HL-60 (cell line): ENCODE measurements around the gene TNC.

Experiments used
- POLR2AphosphoS5 ChIP-seq: IDR thresholded peaks from 2 replicates; pipeline ENCODE4 v1.6.1; 2012; ENCODE audit warnings: low read depth
- TF ChIP-seq, protein P1 (sequence below): IDR thresholded peaks from one replicate; pipeline ENCODE4 v1.5.1; 2011; ENCODE audit warnings: low read length, control low read depth, inconsistent platforms; ENCODE audit not compliant: insufficient read depth

DNA sequence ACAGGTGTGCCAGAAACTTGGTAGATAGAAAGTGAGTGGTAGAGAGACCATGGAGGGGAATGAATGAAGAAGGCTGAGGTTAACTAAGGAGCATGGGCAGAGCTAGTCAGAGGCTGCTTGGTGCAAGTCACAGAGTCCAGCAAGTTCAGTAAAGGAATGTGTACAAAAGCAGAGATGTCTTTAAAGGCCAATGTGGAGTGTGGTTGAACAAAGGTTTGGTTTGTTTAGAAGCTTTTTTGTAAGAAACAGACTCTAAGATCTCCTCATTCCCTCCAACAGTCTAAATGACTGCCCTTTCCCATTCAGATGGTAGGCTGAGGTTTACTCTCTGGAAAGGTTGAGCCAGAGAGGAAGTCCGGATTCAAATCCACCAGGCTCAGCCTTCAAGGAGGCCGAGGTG, 84.2 kb downstream of the TNC start:
- TF ChIP-seq, protein P1, sequence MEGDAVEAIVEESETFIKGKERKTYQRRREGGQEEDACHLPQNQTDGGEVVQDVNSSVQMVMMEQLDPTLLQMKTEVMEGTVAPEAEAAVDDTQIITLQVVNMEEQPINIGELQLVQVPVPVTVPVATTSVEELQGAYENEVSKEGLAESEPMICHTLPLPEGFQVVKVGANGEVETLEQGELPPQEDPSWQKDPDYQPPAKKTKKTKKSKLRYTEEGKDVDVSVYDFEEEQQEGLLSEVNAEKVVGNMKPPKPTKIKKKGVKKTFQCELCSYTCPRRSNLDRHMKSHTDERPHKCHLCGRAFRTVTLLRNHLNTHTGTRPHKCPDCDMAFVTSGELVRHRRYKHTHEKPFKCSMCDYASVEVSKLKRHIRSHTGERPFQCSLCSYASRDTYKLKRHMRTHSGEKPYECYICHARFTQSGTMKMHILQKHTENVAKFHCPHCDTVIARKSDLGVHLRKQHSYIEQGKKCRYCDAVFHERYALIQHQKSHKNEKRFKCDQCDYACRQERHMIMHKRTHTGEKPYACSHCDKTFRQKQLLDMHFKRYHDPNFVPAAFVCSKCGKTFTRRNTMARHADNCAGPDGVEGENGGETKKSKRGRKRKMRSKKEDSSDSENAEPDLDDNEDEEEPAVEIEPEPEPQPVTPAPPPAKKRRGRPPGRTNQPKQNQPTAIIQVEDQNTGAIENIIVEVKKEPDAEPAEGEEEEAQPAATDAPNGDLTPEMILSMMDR = no peak
- no peak for TF ChIP-seq POLR2AphosphoS5
